ENCODE data around the gene SORBS1.

Gene SORBS1

DNA sequence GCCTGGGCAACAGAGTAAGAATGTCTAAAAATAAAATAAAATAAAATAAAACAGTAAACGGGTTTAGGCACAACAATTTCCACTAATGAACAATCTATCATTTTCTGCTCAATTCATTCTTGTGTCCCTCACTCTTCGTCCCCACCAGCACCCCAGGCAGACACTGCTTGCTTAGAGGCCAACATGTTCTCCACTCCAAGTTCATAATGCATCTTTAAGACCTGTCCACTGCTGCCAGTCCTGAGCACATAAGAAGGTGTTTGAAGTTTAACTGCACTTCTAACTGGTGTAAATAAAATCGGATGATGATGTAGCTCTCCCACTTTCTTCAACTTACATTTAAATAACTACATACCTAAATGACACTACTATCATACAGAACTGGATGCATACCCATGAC, 283.6 kb downstream of the SORBS1 start:
- peaks cover 3% of the 10 kb centered on the region for H3K36me3 Mint-ChIP-seq (ENCODE audit: low read depth)
- H3K4me3 Mint-ChIP-seq = no peak overlapping the region
- peaks cover 5% of the 10 kb centered on the region for H3K27me3 Mint-ChIP-seq (ENCODE audit: low read depth)
- peaks cover 3% of the 10 kb centered on the region for H3K4me1 Mint-ChIP-seq (ENCODE audit: low read depth)
- no peaks in the 10 kb centered on the region for H3K9me3 Mint-ChIP-seq
- H3K27ac Mint-ChIP-seq = no peak overlapping the region

DNA sequence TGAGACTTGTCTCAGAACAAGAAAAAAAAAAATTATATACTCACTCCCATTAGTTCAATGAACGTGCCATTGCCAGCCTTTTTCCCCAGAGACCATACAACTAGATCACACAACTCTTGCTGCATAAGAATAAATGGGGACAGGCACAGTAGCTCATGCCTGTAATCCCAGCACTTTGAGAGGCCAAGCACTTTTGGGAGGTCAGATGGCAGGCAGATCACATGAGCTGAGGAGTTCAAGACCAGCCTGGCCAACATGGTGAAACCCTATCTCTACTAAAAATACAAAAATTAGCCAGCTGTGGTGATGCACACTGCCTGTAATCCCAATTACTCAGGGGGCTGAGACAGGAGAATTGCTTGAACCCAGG, 284.0 kb downstream of the SORBS1 start:
- H3K9me3 Mint-ChIP-seq = no peaks in the 10 kb centered on the region
- peaks cover 5% of the 10 kb centered on the region for H3K27me3 Mint-ChIP-seq (ENCODE audit: low read depth)
- H3K36me3 Mint-ChIP-seq (ENCODE audit: low read depth) = peaks cover 3% of the 10 kb centered on the region
- H3K4me3 Mint-ChIP-seq = no peak overlapping the region
- peaks cover 3% of the 10 kb centered on the region for H3K4me1 Mint-ChIP-seq (ENCODE audit: low read depth)
- H3K27ac Mint-ChIP-seq = no peak overlapping the region

- Mint-ChIP-seq H3K27me3 (ENCODE audit: low read depth) (peaks cover under 1% of the 10 kb centered on the region), H3K9me3 (no peaks in the 10 kb centered on the region), H3K36me3 (ENCODE audit: low read depth) (peaks cover 3% of the 10 kb centered on the region), H3K4me1 (ENCODE audit: low read depth) (peaks cover 3% of the 10 kb centered on the region), H3K4me3 (no peak overlapping the region), H3K27ac (no peak overlapping the region)
Measured at GRCh38 chr10:95276367-95277200, 284.6 kb downstream of the SORBS1 start.

- no peaks in the 10 kb centered on the region for H3K27me3 Mint-ChIP-seq (ENCODE audit: low read depth)
- H3K4me1 Mint-ChIP-seq (ENCODE audit: low read depth) = peaks cover 3% of the 10 kb centered on the region
- no peaks in the 10 kb centered on the region for H3K9me3 Mint-ChIP-seq
- peaks cover 3% of the 10 kb centered on the region for H3K36me3 Mint-ChIP-seq (ENCODE audit: low read depth)
- no peak overlapping the region for H3K4me3 Mint-ChIP-seq
- no peak overlapping the region for H3K27ac Mint-ChIP-seq
Measured at GRCh38 chr10:95275726-95276366, 285.3 kb downstream of the SORBS1 start.

- peaks cover 7% of the 10 kb centered on the region for H3K36me3 Mint-ChIP-seq (ENCODE audit: low read depth)
- H3K27ac Mint-ChIP-seq = no peak overlapping the region
- H3K27me3 Mint-ChIP-seq (ENCODE audit: low read depth) = no peaks in the 10 kb centered on the region
Measured at GRCh38 chr10:95273393-95274312, 287.5 kb downstream of the SORBS1 start.

DNA sequence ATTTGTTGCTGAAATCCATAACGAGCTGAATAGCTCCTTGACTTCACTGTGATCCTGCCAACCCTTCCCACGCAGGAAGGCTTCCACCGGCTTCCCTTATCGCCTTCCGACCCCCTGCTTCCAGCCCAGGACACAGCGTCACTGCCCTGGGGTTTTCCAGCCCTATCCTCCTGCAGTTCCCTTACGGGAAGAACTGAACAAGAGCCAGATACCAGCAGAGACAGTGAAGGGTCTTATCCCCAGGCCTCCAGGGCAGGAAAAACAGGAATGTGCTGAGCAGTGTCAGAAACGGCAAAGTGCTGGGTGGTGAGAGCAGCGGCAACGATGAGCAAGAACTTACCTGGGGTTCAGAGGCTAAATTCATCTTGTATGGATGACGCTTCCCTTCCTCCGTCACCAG, 292.7 kb downstream of the SORBS1 start:
- H3K9me3 Mint-ChIP-seq = no peaks in the 10 kb centered on the region
- H3K4me1 Mint-ChIP-seq (ENCODE audit: low read depth) = no peaks in the 10 kb centered on the region
- H3K36me3 Mint-ChIP-seq (ENCODE audit: low read depth) = peaks cover 4% of the 10 kb centered on the region
- H3K4me3 Mint-ChIP-seq = no peak overlapping the region
- H3K27ac Mint-ChIP-seq = no peak overlapping the region
- H3K27me3 Mint-ChIP-seq (ENCODE audit: low read depth) = no peaks in the 10 kb centered on the region

More at GRCh38 chr10:95273393-95274312, 287.5 kb downstream of the SORBS1 start:
- Mint-ChIP-seq H3K9me3 (no peaks in the 10 kb centered on the region), H3K4me3 (no peak overlapping the region), H3K4me1 (ENCODE audit: low read depth) (peaks cover 3% of the 10 kb centered on the region)

- no peaks in the 10 kb centered on the region for H3K9me3 Mint-ChIP-seq
- H3K36me3 Mint-ChIP-seq (ENCODE audit: low read depth) = peaks cover 4% of the 10 kb centered on the region
- H3K4me3 Mint-ChIP-seq = no peak overlapping the region
- H3K27me3 Mint-ChIP-seq (ENCODE audit: low read depth) = no peaks in the 10 kb centered on the region
- H3K4me1 Mint-ChIP-seq (ENCODE audit: low read depth) = no peaks in the 10 kb centered on the region
- no peak overlapping the region for H3K27ac Mint-ChIP-seq
Measured at GRCh38 chr10:95267251-95267650, 293.9 kb downstream of the SORBS1 start.

DNA sequence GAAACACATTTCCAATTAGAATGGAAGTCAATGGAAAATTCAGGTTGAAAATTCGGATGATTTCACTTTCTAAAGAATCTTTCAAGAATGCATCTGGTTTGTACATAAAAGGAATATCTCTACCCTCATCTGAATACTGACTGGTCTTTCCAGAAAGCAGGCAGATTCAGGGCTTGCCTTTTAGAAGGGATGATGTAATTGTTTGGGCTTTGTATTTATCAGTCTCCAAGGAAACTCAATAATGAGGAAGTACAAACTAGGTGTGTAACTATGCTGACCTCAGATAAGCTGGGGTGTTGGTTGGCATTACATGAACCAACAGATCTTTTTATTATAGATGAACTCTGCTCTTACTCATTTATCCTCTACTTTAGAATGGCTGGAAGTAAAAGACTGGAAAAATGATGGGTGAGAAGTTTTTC, 294.5 kb downstream of the SORBS1 start:
- Mint-ChIP-seq H3K36me3 (ENCODE audit: low read depth) (peaks cover 4% of the 10 kb centered on the region), H3K27ac (no peak overlapping the region), H3K9me3 (no peaks in the 10 kb centered on the region), H3K27me3 (ENCODE audit: low read depth) (no peaks in the 10 kb centered on the region), H3K4me3 (no peak overlapping the region), H3K4me1 (ENCODE audit: low read depth) (no peaks in the 10 kb centered on the region)

DNA sequence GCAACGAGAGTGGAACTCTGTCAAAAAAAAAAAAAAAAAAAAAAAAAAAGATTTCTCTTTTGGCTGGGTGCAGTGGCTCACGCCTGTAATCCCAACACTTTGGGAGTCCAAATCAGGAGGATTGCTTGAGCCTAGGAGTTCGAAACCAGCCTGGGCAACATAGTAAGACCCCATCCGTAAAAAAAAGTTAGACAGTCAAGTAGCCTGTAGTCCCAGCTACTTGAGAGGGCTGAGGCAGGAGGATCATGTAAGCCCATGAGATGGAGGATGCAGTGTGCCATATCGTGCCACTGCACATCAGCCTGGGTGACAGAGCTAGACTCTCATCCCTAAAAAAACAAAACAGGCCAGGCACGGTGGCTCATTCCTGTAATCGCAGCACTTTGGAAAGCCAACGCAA, 295.6 kb downstream of the SORBS1 start:
- H3K4me1 Mint-ChIP-seq (ENCODE audit: low read depth) = no peaks in the 10 kb centered on the region
- no peak overlapping the region for H3K27ac Mint-ChIP-seq
- H3K4me3 Mint-ChIP-seq = no peak overlapping the region
- H3K9me3 Mint-ChIP-seq = no peaks in the 10 kb centered on the region
- no peaks in the 10 kb centered on the region for H3K27me3 Mint-ChIP-seq (ENCODE audit: low read depth)
- H3K36me3 Mint-ChIP-seq (ENCODE audit: low read depth) = peaks cover 4% of the 10 kb centered on the region

DNA sequence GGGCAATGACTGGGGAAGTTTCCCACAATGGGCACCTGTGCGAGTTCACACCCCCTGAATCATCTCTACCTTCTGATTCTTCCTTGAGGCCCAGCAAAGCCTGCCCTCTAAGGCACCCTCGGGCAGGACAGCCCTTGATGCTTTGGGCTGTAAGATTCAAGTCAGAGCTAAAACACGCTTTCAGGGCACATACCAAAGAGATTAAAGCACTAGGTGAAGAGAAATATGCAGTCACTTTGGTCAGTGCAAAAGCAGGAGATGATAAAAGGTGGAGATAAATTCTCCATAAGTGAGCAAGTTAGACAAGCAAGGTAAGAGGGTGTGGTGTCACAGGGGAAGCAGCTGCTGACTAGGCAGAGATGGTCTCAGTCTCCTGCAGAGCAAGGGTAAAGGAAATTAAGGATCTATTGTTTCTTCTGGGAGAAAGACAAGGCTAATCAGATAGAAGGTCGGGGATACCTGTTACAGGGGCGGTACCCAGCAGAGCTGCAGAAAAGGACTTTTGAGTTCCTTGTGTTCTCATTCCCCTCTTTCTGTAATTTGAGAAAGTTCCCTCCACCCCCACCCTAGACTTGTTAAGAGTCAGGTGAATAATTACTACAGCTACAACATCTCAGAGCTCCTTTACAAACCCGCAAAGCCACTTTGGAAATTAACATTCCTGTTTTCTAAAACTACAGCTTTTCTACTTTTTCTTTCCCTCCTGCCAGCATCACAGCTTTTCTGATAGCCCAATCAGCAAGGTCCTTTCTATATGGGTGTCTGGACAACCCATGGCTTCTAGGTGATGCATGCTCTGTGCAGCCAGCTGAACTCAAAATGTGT, 296.7 kb downstream of the SORBS1 start:
- Mint-ChIP-seq H3K27me3 (ENCODE audit: low read depth) (no peaks in the 10 kb centered on the region), H3K9me3 (no peaks in the 10 kb centered on the region), H3K27ac (no peak overlapping the region), H3K4me3 (no peak overlapping the region), H3K4me1 (ENCODE audit: low read depth) (no peaks in the 10 kb centered on the region), H3K36me3 (ENCODE audit: low read depth) (peaks cover 4% of the 10 kb centered on the region)

GRCh38 chr10:95263864-95264226, 297.3 kb downstream of the SORBS1 start:
- Mint-ChIP-seq H3K9me3 (no peaks in the 10 kb centered on the region), H3K27me3 (ENCODE audit: low read depth) (no peaks in the 10 kb centered on the region), H3K36me3 (ENCODE audit: low read depth) (peaks cover 1% of the 10 kb centered on the region), H3K27ac (no peak overlapping the region), H3K4me3 (no peak overlapping the region), H3K4me1 (ENCODE audit: low read depth) (no peaks in the 10 kb centered on the region)

DNA sequence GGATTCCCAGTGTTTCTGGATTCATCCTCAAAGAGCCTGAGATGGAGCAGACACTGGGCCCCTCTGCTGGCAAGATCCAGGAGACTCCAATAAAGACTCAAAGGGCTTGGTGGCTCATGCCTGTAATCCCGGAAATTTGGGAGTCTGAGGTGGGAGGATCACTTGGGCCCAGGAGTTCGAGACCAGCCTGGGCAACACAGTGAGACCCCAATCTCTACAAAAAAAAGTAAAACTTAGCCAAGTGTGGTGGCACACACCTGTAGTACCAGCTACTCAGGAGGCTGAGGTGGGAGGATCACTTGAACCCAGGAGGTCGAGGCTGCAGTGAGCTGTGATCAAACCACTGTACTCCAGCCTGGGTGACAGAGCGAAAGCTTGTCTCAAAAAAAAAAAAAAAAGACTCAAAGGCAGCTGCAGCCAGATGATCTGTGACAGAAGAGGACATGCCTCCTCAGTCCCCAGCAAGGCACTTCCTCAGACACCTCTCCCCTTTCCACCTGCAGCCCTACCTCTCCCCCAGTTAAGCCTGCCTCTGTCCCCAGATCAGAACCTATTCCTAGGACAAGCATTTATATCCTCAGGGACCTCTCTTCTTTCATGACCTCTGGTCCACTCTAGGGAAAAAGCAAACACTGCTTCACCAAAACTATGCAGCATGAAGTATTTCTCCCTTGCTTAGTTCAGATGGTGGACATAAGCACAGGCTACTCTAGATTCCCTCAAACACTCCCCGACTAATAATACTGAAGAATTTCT, 298.2 kb downstream of the SORBS1 start:
- Mint-ChIP-seq H3K9me3 (no peaks in the 10 kb centered on the region), H3K4me3 (no peak overlapping the region), H3K27ac (no peak overlapping the region)

DNA sequence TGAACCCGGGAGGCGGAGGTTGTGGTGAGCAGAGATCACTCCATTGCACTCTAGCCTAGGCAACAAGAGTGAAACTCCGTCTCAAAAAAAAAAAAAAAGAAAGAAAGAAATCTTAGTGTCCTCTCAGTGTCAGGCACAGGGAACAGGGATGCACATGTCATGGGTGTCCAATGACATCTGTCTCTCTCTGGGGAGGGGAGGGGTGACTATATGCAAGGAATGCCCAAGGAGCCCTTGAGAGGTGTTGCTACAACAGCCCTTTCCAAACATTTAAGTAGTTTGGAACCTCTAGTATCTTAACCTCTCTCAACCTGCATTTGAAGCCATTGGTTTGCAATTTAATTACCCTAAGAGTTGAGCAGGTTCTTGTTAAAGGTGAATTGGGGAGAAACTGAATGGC, 299.2 kb downstream of the SORBS1 start:
- Mint-ChIP-seq H3K36me3 (ENCODE audit: low read depth) (peaks cover 2% of the 10 kb centered on the region), H3K27ac (no peak overlapping the region), H3K4me1 (ENCODE audit: low read depth) (no peaks in the 10 kb centered on the region), H3K4me3 (no peak overlapping the region), H3K27me3 (ENCODE audit: low read depth) (no peaks in the 10 kb centered on the region), H3K9me3 (no peaks in the 10 kb centered on the region)

More for the DNA sequence above, 298.2 kb downstream of the SORBS1 start:
- Mint-ChIP-seq H3K4me1 (ENCODE audit: low read depth) (no peaks in the 10 kb centered on the region), H3K27me3 (ENCODE audit: low read depth) (no peaks in the 10 kb centered on the region), H3K36me3 (ENCODE audit: low read depth) (no peaks in the 10 kb centered on the region)

All from T-helper 1 cell treated with Interleukin-12 subunit alpha and Interleukin-12 subunit beta and Interleukin-4 antibody, amounts not matched to agents 30 μg/mL and 1 μg/mL, for 36 hours (primary cell).